OCI-LY1 (cell line): ENCODE results near the gene KRTAP9-8.

Experiments
- H2AFZ ChIP-seq: fragments of 200-600 bp; sonication (generic), shearing (Covaris generic); 2 replicates; pipeline ENCODE4 v1.6.0; 2014; ENCODE audit warnings: antibody characterized with exemption, mild to moderate bottlenecking, low read length
- H3F3A ChIP-seq: fragments of 200-600 bp; sonication (generic), shearing (Covaris generic); 2 replicates; pipeline ENCODE4 v1.6.0; 2014; ENCODE audit warnings: mild to moderate bottlenecking, antibody characterized with exemption, low read length, moderate library complexity; ENCODE audit not compliant: insufficient read depth
- H3K27ac ChIP-seq: fragments of 200-600 bp; sonication (generic); 2 replicates; pipeline ENCODE4 v1.5.1; 2014; ENCODE audit warnings: low read length, mixed run types, mild to moderate bottlenecking, low read depth; ENCODE audit not compliant: poor library complexity, severe bottlenecking
- H3K27me3 ChIP-seq: fragments of 200-600 bp; sonication (generic); 2 replicates; pipeline ENCODE4 v1.6.0; 2014; ENCODE audit warnings: antibody characterized with exemption, mild to moderate bottlenecking, low read length, moderate library complexity; ENCODE audit not compliant: insufficient read depth
- H3K36me3 ChIP-seq: fragments of 200-600 bp; sonication (generic); 2 replicates; pipeline ENCODE4 v1.6.1; 2014; ENCODE audit warnings: mild to moderate bottlenecking, antibody characterized with exemption, low read length, moderate library complexity, mixed read lengths; ENCODE audit not compliant: insufficient read depth
- H3K4me1 ChIP-seq: fragments of 200-600 bp; sonication (generic); 2 replicates; pipeline ENCODE4 v1.5.1; 2014; ENCODE audit warnings: mild to moderate bottlenecking, low read length, moderate library complexity; ENCODE audit not compliant: insufficient read depth, severe bottlenecking
- H3K4me2 ChIP-seq: fragments of 200-600 bp; sonication (generic), shearing (Covaris generic); 2 replicates; pipeline ENCODE4 v1.6.1; 2014; ENCODE audit warnings: low read length
- H3K4me3 ChIP-seq: fragments of 200-600 bp; sonication (generic); 2 replicates; pipeline ENCODE4 v1.5.1; 2014; ENCODE audit warnings: low read length, low read depth, mild to moderate bottlenecking, mixed read lengths; ENCODE audit not compliant: poor library complexity, severe bottlenecking
- H3K79me2 ChIP-seq: fragments of 200-600 bp; shearing (Covaris generic); 2 replicates; pipeline ENCODE4 v1.6.1; 2016; ENCODE audit warnings: mixed run types, low read length, mixed read lengths; ENCODE audit not compliant: insufficient read depth
- H3K9ac ChIP-seq: fragments of 200-600 bp; sonication (generic), shearing (Covaris generic); 2 replicates; pipeline ENCODE4 v1.6.1; 2014; ENCODE audit warnings: mild to moderate bottlenecking, low read length, mixed read lengths
- H3K9me2 ChIP-seq: fragments of 200-600 bp; sonication (generic), shearing (Covaris generic); 2 replicates; pipeline ENCODE4 v1.6.1; 2014; ENCODE audit warnings: low read depth, mild to moderate bottlenecking, low read length, mixed read lengths
- H3K9me3 ChIP-seq: fragments of 200-600 bp; shearing (Covaris generic); 2 replicates; pipeline ENCODE4 v1.6.1; 2014; ENCODE audit warnings: low read length, mixed read lengths
- H4K20me1 ChIP-seq: fragments of 200-600 bp; sonication (generic), shearing (Covaris generic); 2 replicates; pipeline ENCODE4 v1.6.0; 2016; ENCODE audit warnings: mild to moderate bottlenecking, low read length; ENCODE audit not compliant: insufficient read depth
- CTCF ChIP-seq: fragments of 200-600 bp; sonication (generic), shearing (Covaris generic); IDR thresholded peaks from 2 replicates; pipeline ENCODE4 v1.5.1; 2017; ENCODE audit warnings: mild to moderate bottlenecking, antibody characterized with exemption, low read length, moderate library complexity, mixed read lengths
- EZH2 ChIP-seq: fragments of 200-600 bp; sonication (generic), shearing (Covaris generic); IDR thresholded peaks from 2 replicates; pipeline ENCODE4 v1.8.0; 2017; ENCODE audit warnings: borderline replicate concordance, mixed run types, mild to moderate bottlenecking, antibody characterized with exemption, low read length, moderate library complexity, mixed read lengths

KRTAP9-8 gene

GRCh38 chr17:41258406-41258805 lies 20.6 kb downstream of the KRTAP9-8 start:
- no peaks in the 10 kb centered on the region for H3F3A ChIP-seq
- H3K27me3 ChIP-seq = no peaks in the 10 kb centered on the region
- H3K9me2 ChIP-seq = no peaks in the 10 kb centered on the region
- no peaks in the 10 kb centered on the region for H3K9me3 ChIP-seq
- no peak overlapping the region for H3K4me3 ChIP-seq
- TF ChIP-seq EZH2 (no peak), CTCF (no peak)
- H3K36me3 ChIP-seq = no peaks in the 10 kb centered on the region
- no peak overlapping the region for H3K4me2 ChIP-seq
- no peak overlapping the region for H2AFZ ChIP-seq
- H3K27ac ChIP-seq = no peak overlapping the region
- H4K20me1 ChIP-seq = no peaks in the 10 kb centered on the region
- H3K79me2 ChIP-seq = no peaks in the 10 kb centered on the region
- no peak overlapping the region for H3K9ac ChIP-seq
- H3K4me1 ChIP-seq = no peaks in the 10 kb centered on the region

DNA sequence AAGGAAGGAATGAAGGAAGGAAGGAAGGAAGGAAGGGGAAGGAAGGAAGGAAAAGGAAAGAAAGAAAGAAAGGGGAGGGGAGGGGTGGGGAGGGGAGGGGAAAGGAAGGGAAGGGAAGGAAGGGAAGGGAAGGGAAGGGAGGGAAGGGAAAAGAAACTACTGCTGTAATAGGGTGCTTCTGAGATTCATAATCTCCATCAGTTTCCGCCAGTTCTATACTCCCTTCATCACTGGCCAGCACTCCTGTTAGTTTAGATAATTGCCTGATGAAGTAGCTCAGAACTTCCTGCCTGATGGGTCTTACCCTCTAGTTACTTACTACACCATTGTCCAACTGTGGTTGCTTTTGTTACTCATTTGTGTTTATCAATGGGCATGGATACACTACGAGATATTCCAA lies 25.4 kb downstream of the KRTAP9-8 start:
- Histone ChIP-seq H3K4me2 (no peak overlapping the region), H2AFZ (no peak overlapping the region), H3K36me3 (no peaks in the 10 kb centered on the region), H3K4me1 (no peaks in the 10 kb centered on the region), H3K27me3 (no peaks in the 10 kb centered on the region), H3F3A (no peaks in the 10 kb centered on the region), H3K27ac (no peak overlapping the region), H3K9me3 (no peaks in the 10 kb centered on the region), H3K9ac (no peak overlapping the region), H4K20me1 (no peaks in the 10 kb centered on the region), H3K9me2 (no peaks in the 10 kb centered on the region), H3K79me2 (no peaks in the 10 kb centered on the region), H3K4me3 (no peak overlapping the region)
- TF ChIP-seq EZH2 (no peak), CTCF (no peak)

DNA sequence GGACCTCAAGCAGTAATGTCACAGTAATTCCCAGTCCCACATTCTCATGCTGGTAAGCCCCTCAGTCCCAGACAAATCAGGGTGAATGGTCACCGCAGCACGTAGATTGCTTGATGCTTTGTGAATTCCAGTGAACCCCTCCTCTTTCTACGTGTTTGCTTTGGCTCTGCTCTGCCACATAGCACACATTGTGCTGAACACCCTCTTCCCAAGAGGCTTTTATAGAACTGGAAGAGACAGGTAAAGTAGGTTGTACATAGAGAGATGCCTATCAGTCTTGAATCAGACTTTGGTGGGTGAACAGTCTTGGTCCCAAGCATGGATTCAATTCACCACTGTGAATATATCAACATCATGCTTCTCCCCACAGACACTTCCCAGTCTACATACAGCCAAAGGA lies 26.8 kb downstream of the KRTAP9-8 start:
- Histone ChIP-seq H3K9me2 (no peaks in the 10 kb centered on the region), H3K36me3 (no peaks in the 10 kb centered on the region), H3K9me3 (no peaks in the 10 kb centered on the region), H3K27ac (no peak overlapping the region), H3K4me2 (no peak overlapping the region), H2AFZ (no peak overlapping the region), H3K4me3 (no peak overlapping the region), H4K20me1 (no peaks in the 10 kb centered on the region), H3K4me1 (no peaks in the 10 kb centered on the region), H3K27me3 (no peaks in the 10 kb centered on the region), H3F3A (no peaks in the 10 kb centered on the region), H3K79me2 (no peaks in the 10 kb centered on the region), H3K9ac (no peak overlapping the region)
- TF ChIP-seq CTCF (no peak), EZH2 (no peak)
